K562 (cell line): ENCODE measurements around the gene CCDC136. TPM values are rescaled to one million over a fixed set of nuclear protein-coding genes. Genes with fewer than 3 reads are reported as not detected.
A peak's percentile ranks its signal among the peaks of the same experiment; 100 is the strongest.

ENCODE experiments used
- ARID1B ChIP-seq: fragments of 450-650 bp; IDR thresholded peaks from 2 replicates; pipeline ENCODE4 v1.6.1; 2016; ENCODE audit warnings: antibody characterized with exemption, mild to moderate bottlenecking, inconsistent platforms
- ASH1L ChIP-seq: fragments of 450-650 bp; IDR thresholded peaks from 2 replicates; pipeline ENCODE4 v1.6.1; 2018; ENCODE audit warnings: borderline replicate concordance, mild to moderate bottlenecking, low read depth; ENCODE audit not compliant: partially characterized antibody
- CBX3 ChIP-seq, 2 experiments: IDR thresholded peaks; 1 replicate in 1 of 2; 2 replicates in 1 of 2; pipeline ENCODE4 v1.6.1; 2012; ENCODE audit warnings: inconsistent platforms in 2 of 2, low read length in 2 of 2, borderline replicate concordance in 1 of 2, control low read depth in 1 of 2
- EHMT2 ChIP-seq: fragments of 450-650 bp; IDR thresholded peaks from 2 replicates; pipeline ENCODE4 v1.6.1; 2018; ENCODE audit warnings: antibody characterized with exemption
- LARP7 ChIP-seq: fragments of 450-650 bp; IDR thresholded peaks from 2 replicates; pipeline ENCODE4 v1.6.1; 2016
- MTA1 ChIP-seq: fragments of 450-650 bp; IDR thresholded peaks from 2 replicates; pipeline ENCODE4 v1.6.1; 2017; ENCODE audit warnings: borderline replicate concordance
- ZFP1 ChIP-seq: fragments of 450-650 bp; formaldehyde crosslinking; IDR thresholded peaks from 2 replicates; pipeline ENCODE4 v1.4.0; 2020; ENCODE audit warnings: mild to moderate bottlenecking, mixed read lengths
- ZNF274 ChIP-seq: IDR thresholded peaks from 2 replicates; pipeline ENCODE4 v1.6.1; 2011; ENCODE audit warnings: low read depth, mild to moderate bottlenecking, low read length, moderate library complexity, borderline replicate concordance
- ZNF507 ChIP-seq: conservative IDR thresholded peaks from 2 replicates; pipeline ENCODE4 v1.6.1; 2017; ENCODE audit warnings: missing genetic modification characterization, missing compliant biosample characterization
- polyA plus RNA-seq, 8 experiments: library from polyadenylated mRNA; depleted of rRNA in 4 of 8; stranded (reverse) in 5 of 8; unstranded in 3 of 8; fragments of >200 nt; fragmentation: Nextera tagmentation in 2 of 8; fragmentation: Illumina TruSeq in 1 of 8; extraction: Ambion mirVana in 2 of 8; extraction: Trizol in 1 of 8; gene quantifications; 2 replicates each; pipeline versions ENCODE4 v1.2.1 to v1.2.3, GENCODE V29; 2011 to 2014; ENCODE audit warnings: inconsistent platforms in 1 of 8, missing spikeins in 1 of 8
- total RNA-seq, 7 experiments: library from RNA; depleted of rRNA in 6 of 7; stranded (reverse); fragments of >200 nt in 6 of 7; fragmentation: Illumina TruSeq in 2 of 7; extraction: Trizol in 2 of 7; gene quantifications; 2 replicates each; pipeline versions ENCODE4 v1.2.1 to v1.2.3, GENCODE V29; 2011 to 2021; ENCODE audit warnings: low replicate concordance in 1 of 7
- TF ChIP-seq, protein P1 (sequence below): IDR thresholded peaks from 2 replicates; pipeline ENCODE4 v1.6.1; 2011; ENCODE audit warnings: borderline replicate concordance, low read depth, mild to moderate bottlenecking, moderate library complexity, low read length; ENCODE audit not compliant: insufficient read depth, poor library complexity, severe bottlenecking
- TF ChIP-seq, protein P2 (sequence below): fragments of 450-650 bp; formaldehyde crosslinking; conservative IDR thresholded peaks from 2 replicates; pipeline ENCODE4 v1.4.0; 2022; ENCODE audit warnings: mild to moderate bottlenecking, missing genetic modification characterization
- TF ChIP-seq, protein P3 (sequence below): sonication (generic); formaldehyde crosslinking; IDR thresholded peaks from 2 replicates; pipeline ENCODE4 v1.8.0; 2022; ENCODE audit warnings: mild to moderate bottlenecking, low read depth, missing genetic modification reagents
- TF ChIP-seq, protein P4 (sequence below), 2 experiments: fragments of 450-650 bp in 1 of 2; IDR thresholded peaks; 2 replicates each; pipeline ENCODE4 v1.6.1; 2011 to 2017; ENCODE audit warnings: low read depth in 2 of 2, antibody characterized with exemption in 1 of 2, borderline replicate concordance in 1 of 2, low read length in 1 of 2, mild to moderate bottlenecking in 1 of 2, mixed read lengths in 1 of 2; ENCODE audit not compliant: control insufficient read depth in 1 of 2
- TF ChIP-seq, protein P5 (sequence below): fragments of 250-450 bp; sonication (Bioruptor Pico); IDR thresholded peaks from 2 replicates; pipeline ENCODE4 v1.8.0; 2022; ENCODE audit warnings: inconsistent platforms

CCDC136 gene
- total and polyA plus RNA-seq, 9 of the 15 experiments (the other 6 are each of a cell fraction or from before 2014, with no cell fraction given) = 2.4 to 40.8 (median 26.5) TPM

DNA sequence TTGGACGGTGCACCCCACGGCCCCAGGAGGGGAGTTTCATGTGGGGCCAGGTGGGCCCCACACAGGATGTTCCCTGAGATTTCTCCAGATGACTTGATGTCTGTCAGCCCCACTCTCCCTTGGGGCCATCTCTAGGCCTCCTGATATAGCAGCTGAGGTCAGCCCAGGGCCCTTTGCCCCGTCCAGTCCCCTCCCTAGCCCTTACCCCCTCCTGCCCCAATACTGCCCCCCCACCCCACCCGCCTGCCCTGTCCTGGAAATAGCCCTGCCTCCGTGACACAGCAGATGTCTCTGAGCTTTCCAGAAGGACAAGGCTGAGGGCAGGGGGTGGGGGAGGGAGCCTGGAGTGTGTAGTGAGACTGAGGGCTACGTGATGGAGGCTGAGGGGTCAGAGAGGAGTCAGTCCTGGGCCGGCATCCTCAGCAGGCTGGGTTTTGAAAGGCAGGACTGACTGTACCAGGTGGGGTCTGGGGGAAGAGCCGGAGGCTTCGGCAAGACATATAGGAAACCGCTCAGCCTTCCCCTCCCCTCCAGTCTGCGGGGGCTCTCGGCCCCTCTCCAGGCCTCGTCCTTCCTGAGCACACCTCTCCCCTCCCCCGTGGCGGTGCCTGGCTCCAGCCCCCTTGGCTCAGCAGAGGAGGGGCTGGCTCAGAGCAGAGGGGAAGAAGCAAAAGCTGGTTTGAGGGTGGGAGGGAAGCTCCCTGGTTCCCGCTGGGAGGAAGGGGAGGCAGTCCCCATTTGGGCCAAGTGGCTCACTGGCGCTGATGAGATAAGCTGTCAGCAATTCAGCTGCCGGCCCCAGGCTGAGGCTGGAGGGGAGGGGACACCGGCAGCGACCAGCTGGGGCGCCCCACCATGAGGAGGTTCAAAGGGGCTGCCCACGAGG is 40.5 kb downstream of the CCDC136 start (continued):
- TF ChIP-seq, protein P1, sequence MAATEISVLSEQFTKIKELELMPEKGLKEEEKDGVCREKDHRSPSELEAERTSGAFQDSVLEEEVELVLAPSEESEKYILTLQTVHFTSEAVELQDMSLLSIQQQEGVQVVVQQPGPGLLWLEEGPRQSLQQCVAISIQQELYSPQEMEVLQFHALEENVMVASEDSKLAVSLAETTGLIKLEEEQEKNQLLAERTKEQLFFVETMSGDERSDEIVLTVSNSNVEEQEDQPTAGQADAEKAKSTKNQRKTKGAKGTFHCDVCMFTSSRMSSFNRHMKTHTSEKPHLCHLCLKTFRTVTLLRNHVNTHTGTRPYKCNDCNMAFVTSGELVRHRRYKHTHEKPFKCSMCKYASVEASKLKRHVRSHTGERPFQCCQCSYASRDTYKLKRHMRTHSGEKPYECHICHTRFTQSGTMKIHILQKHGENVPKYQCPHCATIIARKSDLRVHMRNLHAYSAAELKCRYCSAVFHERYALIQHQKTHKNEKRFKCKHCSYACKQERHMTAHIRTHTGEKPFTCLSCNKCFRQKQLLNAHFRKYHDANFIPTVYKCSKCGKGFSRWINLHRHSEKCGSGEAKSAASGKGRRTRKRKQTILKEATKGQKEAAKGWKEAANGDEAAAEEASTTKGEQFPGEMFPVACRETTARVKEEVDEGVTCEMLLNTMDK = peak; percentile 35
- TF ChIP-seq ASH1L (no peak), ZNF507 (tag) (no peak), CBX3 (IDR thresholded peaks at IDR 0.05; ENCODE audit: borderline replicate concordance in 1 of 2, low read length in 2 of 2) (no peak), ARID1B (peak; percentile 87), LARP7 (0 out of 2 replicates have a peak, but pooled peaks have one; percentile 87), MTA1 (0 out of 2 replicates have a peak, but pooled peaks have one; percentile 13), EHMT2 (no peak), ZNF274 (no peak), ZFP1 (CRISPR knock-in tag) (no peak; the same call in 1 of the 2 replicates)
- TF ChIP-seq, protein P2, sequence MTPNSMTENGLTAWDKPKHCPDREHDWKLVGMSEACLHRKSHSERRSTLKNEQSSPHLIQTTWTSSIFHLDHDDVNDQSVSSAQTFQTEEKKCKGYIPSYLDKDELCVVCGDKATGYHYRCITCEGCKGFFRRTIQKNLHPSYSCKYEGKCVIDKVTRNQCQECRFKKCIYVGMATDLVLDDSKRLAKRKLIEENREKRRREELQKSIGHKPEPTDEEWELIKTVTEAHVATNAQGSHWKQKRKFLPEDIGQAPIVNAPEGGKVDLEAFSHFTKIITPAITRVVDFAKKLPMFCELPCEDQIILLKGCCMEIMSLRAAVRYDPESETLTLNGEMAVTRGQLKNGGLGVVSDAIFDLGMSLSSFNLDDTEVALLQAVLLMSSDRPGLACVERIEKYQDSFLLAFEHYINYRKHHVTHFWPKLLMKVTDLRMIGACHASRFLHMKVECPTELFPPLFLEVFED (CRISPR knock-in tag) = peak; percentile 48; the same call in 1 of the 2 replicates
- TF ChIP-seq, protein P3, sequence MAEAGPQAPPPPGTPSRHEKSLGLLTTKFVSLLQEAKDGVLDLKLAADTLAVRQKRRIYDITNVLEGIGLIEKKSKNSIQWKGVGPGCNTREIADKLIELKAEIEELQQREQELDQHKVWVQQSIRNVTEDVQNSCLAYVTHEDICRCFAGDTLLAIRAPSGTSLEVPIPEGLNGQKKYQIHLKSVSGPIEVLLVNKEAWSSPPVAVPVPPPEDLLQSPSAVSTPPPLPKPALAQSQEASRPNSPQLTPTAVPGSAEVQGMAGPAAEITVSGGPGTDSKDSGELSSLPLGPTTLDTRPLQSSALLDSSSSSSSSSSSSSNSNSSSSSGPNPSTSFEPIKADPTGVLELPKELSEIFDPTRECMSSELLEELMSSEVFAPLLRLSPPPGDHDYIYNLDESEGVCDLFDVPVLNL = no peak
- TF ChIP-seq, protein P4, sequence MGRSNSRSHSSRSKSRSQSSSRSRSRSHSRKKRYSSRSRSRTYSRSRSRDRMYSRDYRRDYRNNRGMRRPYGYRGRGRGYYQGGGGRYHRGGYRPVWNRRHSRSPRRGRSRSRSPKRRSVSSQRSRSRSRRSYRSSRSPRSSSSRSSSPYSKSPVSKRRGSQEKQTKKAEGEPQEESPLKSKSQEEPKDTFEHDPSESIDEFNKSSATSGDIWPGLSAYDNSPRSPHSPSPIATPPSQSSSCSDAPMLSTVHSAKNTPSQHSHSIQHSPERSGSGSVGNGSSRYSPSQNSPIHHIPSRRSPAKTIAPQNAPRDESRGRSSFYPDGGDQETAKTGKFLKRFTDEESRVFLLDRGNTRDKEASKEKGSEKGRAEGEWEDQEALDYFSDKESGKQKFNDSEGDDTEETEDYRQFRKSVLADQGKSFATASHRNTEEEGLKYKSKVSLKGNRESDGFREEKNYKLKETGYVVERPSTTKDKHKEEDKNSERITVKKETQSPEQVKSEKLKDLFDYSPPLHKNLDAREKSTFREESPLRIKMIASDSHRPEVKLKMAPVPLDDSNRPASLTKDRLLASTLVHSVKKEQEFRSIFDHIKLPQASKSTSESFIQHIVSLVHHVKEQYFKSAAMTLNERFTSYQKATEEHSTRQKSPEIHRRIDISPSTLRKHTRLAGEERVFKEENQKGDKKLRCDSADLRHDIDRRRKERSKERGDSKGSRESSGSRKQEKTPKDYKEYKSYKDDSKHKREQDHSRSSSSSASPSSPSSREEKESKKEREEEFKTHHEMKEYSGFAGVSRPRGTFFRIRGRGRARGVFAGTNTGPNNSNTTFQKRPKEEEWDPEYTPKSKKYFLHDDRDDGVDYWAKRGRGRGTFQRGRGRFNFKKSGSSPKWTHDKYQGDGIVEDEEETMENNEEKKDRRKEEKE (IDR thresholded peaks at IDR 0.05; ENCODE audit: borderline replicate concordance in 1 of 2, control insufficient read depth in 1 of 2, low read depth in 2 of 2, low read length in 1 of 2) = no peak
- TF ChIP-seq, protein P5, sequence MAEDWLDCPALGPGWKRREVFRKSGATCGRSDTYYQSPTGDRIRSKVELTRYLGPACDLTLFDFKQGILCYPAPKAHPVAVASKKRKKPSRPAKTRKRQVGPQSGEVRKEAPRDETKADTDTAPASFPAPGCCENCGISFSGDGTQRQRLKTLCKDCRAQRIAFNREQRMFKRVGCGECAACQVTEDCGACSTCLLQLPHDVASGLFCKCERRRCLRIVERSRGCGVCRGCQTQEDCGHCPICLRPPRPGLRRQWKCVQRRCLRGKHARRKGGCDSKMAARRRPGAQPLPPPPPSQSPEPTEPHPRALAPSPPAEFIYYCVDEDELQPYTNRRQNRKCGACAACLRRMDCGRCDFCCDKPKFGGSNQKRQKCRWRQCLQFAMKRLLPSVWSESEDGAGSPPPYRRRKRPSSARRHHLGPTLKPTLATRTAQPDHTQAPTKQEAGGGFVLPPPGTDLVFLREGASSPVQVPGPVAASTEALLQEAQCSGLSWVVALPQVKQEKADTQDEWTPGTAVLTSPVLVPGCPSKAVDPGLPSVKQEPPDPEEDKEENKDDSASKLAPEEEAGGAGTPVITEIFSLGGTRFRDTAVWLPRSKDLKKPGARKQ (CRISPR knock-in tag) = no peak
